PC-9 (cell line): ENCODE results near the gene ZNF580.

Source experiments
- EZH2 ChIP-seq: fragments of 200-600 bp; sonication (generic); IDR thresholded peaks from 2 replicates; pipeline ENCODE4 v1.8.0; 2017; ENCODE audit warnings: antibody characterized with exemption, low read depth
- TF ChIP-seq, protein P1 (sequence below): fragments of 200-600 bp; sonication (generic); conservative IDR thresholded peaks from 2 replicates; pipeline ENCODE4 v1.6.1; 2017; ENCODE audit warnings: mixed run types, antibody characterized with exemption, mild to moderate bottlenecking, moderate library complexity

DNA sequence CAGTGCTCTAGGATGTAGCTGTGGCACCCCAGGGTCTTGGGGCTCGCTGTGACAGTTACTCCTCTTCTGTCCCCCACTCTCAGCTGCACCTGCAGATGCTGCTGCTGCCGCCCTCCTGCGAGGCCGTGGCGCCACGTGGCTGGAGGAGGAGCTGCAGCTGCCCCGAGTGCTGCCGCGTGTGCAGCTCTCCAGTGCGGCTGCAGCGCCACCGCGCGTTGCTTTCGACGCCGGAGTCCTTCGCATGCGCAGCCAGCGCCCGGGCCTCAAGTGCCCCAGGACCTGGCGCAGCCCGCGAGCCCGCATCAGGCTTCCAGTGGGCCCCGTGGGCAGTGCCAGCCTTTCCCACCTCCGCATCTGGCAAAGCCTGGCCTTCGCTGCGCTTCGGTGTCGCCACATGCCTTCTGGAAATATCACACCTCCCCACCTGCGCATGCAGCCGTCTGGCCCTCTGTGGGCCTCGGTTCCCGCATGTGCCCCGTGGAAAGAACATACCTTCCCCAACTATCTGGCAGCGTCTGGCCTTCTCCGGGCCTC is 692 bp upstream of the ZNF580 start:
- TF ChIP-seq, protein P1, sequence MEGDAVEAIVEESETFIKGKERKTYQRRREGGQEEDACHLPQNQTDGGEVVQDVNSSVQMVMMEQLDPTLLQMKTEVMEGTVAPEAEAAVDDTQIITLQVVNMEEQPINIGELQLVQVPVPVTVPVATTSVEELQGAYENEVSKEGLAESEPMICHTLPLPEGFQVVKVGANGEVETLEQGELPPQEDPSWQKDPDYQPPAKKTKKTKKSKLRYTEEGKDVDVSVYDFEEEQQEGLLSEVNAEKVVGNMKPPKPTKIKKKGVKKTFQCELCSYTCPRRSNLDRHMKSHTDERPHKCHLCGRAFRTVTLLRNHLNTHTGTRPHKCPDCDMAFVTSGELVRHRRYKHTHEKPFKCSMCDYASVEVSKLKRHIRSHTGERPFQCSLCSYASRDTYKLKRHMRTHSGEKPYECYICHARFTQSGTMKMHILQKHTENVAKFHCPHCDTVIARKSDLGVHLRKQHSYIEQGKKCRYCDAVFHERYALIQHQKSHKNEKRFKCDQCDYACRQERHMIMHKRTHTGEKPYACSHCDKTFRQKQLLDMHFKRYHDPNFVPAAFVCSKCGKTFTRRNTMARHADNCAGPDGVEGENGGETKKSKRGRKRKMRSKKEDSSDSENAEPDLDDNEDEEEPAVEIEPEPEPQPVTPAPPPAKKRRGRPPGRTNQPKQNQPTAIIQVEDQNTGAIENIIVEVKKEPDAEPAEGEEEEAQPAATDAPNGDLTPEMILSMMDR, result no peak
- TF ChIP-seq EZH2, result no peak
